Measurements from ENCODE around the gene SFMBT1.

GRCh38 chr3:52874864-52875587 lies 170.8 kb downstream of the SFMBT1 start:
- TF ChIP-seq CTCF (IDR thresholded peaks at IDR 0.05; ENCODE audit: low read depth, low read length, missing input control), result no peak
- no peak for TF ChIP-seq REST (IDR thresholded peaks at IDR 0.05)
- no peak for TF ChIP-seq HNF4A (conservative IDR thresholded peaks at IDR 0.05)
- TF ChIP-seq RXRA (IDR thresholded peaks at IDR 0.05), result no peak
- no peak for TF ChIP-seq EGR1 (IDR thresholded peaks at IDR 0.05; ENCODE audit: low read depth in 2 of 2)
- no peak for TF ChIP-seq TAF1 (conservative IDR thresholded peaks at IDR 0.05)
- TF ChIP-seq JUND (IDR thresholded peaks at IDR 0.05), result no peak
- no peak for TF ChIP-seq MAX (IDR thresholded peaks at IDR 0.05)
- no peak for TF ChIP-seq RAD21 (IDR thresholded peaks at IDR 0.05)
- no peak for TF ChIP-seq FOXA2 (IDR thresholded peaks at IDR 0.05)

All from liver (tissue), 3 donors.